ENCODE results near the gene WDR4. TPM values are rescaled to one million over a fixed set of nuclear protein-coding genes. Genes with fewer than 3 reads are reported as not detected.

The WDR4 gene
- 8.6 and 11.3 TPM in 2 replicates for total RNA-seq (2012; rRNA removed)
- polyA plus RNA-seq (2012; rRNA removed): 20.2 and 20.8 TPM in 2 replicates
- polyA plus RNA-seq (2012; cell fraction: cytosol; rRNA removed): 15.7 and 21.6 TPM in 2 replicates
- polyA plus RNA-seq (2012; cell fraction: nucleus; rRNA removed; ENCODE audit: low replicate concordance): 19.5 and 32.3 TPM in 2 replicates
- percentile 74 among the genes with signal in this experiment for Bru-seq, nascent RNA
- percentile 80 among the genes with signal in this experiment for BruChase-seq, experiment 1, labeled RNA remaining after a 6-hour chase
- percentile 79 among the genes with signal in this experiment for BruChase-seq, experiment 2, labeled RNA remaining after a 2-hour chase
- long read RNA-seq, transcript WDR4-202 (11 exons, 2,122 nt): minor isoform, 5 of 35 reads
- long read RNA-seq, transcript WDR4-201 (12 exons, 1,471 nt): major isoform, 7 of 35 reads
- long read RNA-seq, partial matches to known transcripts: 11 of 35 reads
- long read RNA-seq, other reads (novel, unspliced or antisense): 12 of 35 reads

DNA sequence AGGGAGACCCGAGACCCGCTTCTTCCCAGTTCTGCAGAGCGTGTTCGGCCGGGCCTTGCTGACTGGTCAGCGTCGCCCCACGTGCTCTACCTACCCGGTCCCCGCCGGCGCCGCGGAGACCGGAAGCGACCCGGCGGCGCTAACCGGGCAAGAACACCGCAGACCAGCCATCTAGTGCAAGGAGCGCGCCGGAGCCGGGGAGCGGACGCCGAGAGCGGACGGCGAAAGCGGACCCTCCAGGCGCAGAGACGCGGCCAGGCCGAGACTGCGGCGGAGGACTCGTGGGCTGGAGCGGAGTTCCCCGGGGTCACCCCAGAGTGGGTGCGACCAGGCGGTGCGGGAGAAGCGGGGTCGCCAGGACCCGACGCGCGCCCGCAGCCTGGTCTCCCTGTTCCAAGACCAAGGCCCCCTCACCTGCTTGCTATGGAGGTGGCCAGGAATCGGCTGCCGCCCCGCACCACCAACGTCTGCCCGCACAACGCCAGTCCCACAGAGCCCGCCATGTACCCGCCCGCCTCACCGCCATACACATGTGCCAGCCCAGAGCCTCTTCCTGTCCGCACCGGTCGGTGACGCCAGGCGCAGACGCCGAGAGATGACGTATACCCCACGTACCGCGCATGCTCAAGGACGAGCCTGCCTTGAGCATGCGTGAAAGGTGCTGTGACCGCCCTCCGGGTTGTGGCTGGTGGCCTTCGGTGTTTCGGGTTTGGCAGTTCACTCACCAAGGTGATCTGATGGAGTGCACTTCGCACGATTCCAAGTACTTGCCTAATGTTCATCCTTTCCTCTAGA lies at the start of gene WDR4:
Gene WDR4, minus strand, starts transcription at position 547 of the 795 bp plus-strand sequence. Its CDS starts 44 bp downstream, at position 503.
- Histone ChIP-seq H3K56ac (ENCODE audit: extremely low read depth, insufficient read depth, low read length) (peak within 1 kb of the TSS; percentile 83), H2BK5ac (ENCODE audit: low read depth, low read length, poor library complexity, severe bottlenecking) (peak within 1 kb of the TSS; percentile 83), H3K79me1 (ENCODE audit: low read depth in 1 of 2, low read length in 2 of 2) (peaks cover 21 to 26% of the 10 kb centered on the region in 2 experiments), H2AK9ac (replicated peaks; ENCODE audit: low read depth, low read length, poor library complexity) (peak within 1 kb of the TSS; percentile 90), H3K27ac (ENCODE audit: insufficient read depth, low read length) (peak within 1 kb of the TSS; percentile 73), H2BK15ac (ENCODE audit: low read depth, low read length) (no peak within 1 kb of the TSS), H4K20me1 (ENCODE audit: insufficient read depth, low read length) (no peaks in the 10 kb centered on the region), H3K4me1 (ENCODE audit: control insufficient read depth, insufficient read depth, low read length) (no peaks in the 10 kb centered on the region), H3K18ac (ENCODE audit: low read depth, low read length) (peak within 1 kb of the TSS; percentile 43; the same call in 1 of the 2 replicates), H4K5ac (ENCODE audit: low read depth, low read length) (peak within 1 kb of the TSS; percentile 92), H3K14ac (replicated peaks; ENCODE audit: low read depth, low read length) (peak within 1 kb of the TSS; percentile 96), H2BK120ac (ENCODE audit: low read depth, low read length) (peak within 1 kb of the TSS; percentile 9; the same call in 1 of the 2 replicates), H3K36me3 (ENCODE audit: control insufficient read depth, insufficient read depth, low read length) (peaks cover 2% of the 10 kb centered on the region), H3K4me3 (ENCODE audit: insufficient read depth, low read depth, low read length) (peak within 1 kb of the TSS; percentile 67), H2AK5ac (ENCODE audit: low read depth, low read length) (peak within 1 kb of the TSS; percentile 53), H3K9ac (ENCODE audit: low read depth, low read length) (peak within 1 kb of the TSS; percentile 85), H3K23ac (ENCODE audit: low read depth, low read length) (peak within 1 kb of the TSS; percentile 90), H4K8ac (ENCODE audit: low read depth in 2 of 2, low read length in 2 of 2) (peak within 1 kb of the TSS; percentile 55 to 100), H3K4me2 (ENCODE audit: low read depth, low read length) (peak within 1 kb of the TSS; percentile 90), H3K27me3 (ENCODE audit: control insufficient read depth, insufficient read depth, low read length) (no peaks in the 10 kb centered on the region), H2AFZ (replicated peaks; ENCODE audit: low read length, poor library complexity) (peak within 1 kb of the TSS; percentile 99), H3K9me3 (ENCODE audit: control insufficient read depth, insufficient read depth, low read length) (no peaks in the 10 kb centered on the region), H2BK20ac (ENCODE audit: low read depth, low read length) (no peak within 1 kb of the TSS), H3K4ac (ENCODE audit: low read depth, low read length) (peak within 1 kb of the TSS; percentile 80), H3K9me1 (ENCODE audit: insufficient read depth, low read length) (no peaks in the 10 kb centered on the region), H4K91ac (ENCODE audit: insufficient read depth, low read depth, low read length) (peak within 1 kb of the TSS; percentile 88)
- ChIA-PET POLR2A (ENCODE audit: unreplicated experiment) (no interaction called here), CTCF (no interaction called here)
- no TSS peak for BruUV-seq (replicated peaks)
- intact Hi-C loops (cut with micrococcal nuclease): no loop called here
- in situ Hi-C loops (cut with MboI; ENCODE audit: low sequenced_read_pairs): no loop called here
- dilution Hi-C loops (cut with HindIII; ENCODE audit: low sequenced_read_pairs, unreplicated experiment): no loop called here
- WGBS, 2 experiments (ENCODE audit: extremely low coverage in 2 of 2, insufficient read length in 1 of 2): 0% methylated on average over 68 of the region's 80 CpGs; no CpG with 5 or more reads in 1 of the 2 experiments
- DNase-seq: peak; percentile 97
- peak; percentile 91 for ATAC-seq (ENCODE audit: low read depth)
- TF ChIP-seq RAD21 (IDR thresholded peaks at IDR 0.05; ENCODE audit: low read length): no peak
- peak; percentile 83 for TF ChIP-seq POLR2A (IDR thresholded peaks at IDR 0.05; ENCODE audit: low read depth, low read length)
- TF ChIP-seq, protein P1, sequence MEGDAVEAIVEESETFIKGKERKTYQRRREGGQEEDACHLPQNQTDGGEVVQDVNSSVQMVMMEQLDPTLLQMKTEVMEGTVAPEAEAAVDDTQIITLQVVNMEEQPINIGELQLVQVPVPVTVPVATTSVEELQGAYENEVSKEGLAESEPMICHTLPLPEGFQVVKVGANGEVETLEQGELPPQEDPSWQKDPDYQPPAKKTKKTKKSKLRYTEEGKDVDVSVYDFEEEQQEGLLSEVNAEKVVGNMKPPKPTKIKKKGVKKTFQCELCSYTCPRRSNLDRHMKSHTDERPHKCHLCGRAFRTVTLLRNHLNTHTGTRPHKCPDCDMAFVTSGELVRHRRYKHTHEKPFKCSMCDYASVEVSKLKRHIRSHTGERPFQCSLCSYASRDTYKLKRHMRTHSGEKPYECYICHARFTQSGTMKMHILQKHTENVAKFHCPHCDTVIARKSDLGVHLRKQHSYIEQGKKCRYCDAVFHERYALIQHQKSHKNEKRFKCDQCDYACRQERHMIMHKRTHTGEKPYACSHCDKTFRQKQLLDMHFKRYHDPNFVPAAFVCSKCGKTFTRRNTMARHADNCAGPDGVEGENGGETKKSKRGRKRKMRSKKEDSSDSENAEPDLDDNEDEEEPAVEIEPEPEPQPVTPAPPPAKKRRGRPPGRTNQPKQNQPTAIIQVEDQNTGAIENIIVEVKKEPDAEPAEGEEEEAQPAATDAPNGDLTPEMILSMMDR (conservative IDR thresholded peaks at IDR 0.05; ENCODE audit: low read depth, low read length): no peak
- peak; percentile 100 for TF ChIP-seq MXI1 (IDR thresholded peaks at IDR 0.05; ENCODE audit: borderline replicate concordance, low read depth, low read length)
- no peak for TF ChIP-seq RCOR1 (IDR thresholded peaks at IDR 0.05; ENCODE audit: insufficient replicate concordance, low read length)
- TF ChIP-seq CEBPB (IDR thresholded peaks at IDR 0.05; ENCODE audit: low read depth, low read length): no peak
- TF ChIP-seq USF2 (IDR thresholded peaks at IDR 0.05; ENCODE audit: low read depth, low read length): peak; percentile 96
- no peak for TF ChIP-seq FOS (IDR thresholded peaks at IDR 0.05; ENCODE audit: low read depth, low read length)
- TF ChIP-seq, protein P2, sequence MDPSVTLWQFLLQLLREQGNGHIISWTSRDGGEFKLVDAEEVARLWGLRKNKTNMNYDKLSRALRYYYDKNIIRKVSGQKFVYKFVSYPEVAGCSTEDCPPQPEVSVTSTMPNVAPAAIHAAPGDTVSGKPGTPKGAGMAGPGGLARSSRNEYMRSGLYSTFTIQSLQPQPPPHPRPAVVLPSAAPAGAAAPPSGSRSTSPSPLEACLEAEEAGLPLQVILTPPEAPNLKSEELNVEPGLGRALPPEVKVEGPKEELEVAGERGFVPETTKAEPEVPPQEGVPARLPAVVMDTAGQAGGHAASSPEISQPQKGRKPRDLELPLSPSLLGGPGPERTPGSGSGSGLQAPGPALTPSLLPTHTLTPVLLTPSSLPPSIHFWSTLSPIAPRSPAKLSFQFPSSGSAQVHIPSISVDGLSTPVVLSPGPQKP (IDR thresholded peaks at IDR 0.05; ENCODE audit: borderline replicate concordance, low read depth, low read length): no peak
- TF ChIP-seq SMC3 (IDR thresholded peaks at IDR 0.05; ENCODE audit: low read depth, low read length): no peak
- TF ChIP-seq CHD1 (IDR thresholded peaks at IDR 0.05; ENCODE audit: low read depth, low read length): no peak
- TF ChIP-seq RFX5 (IDR thresholded peaks at IDR 0.05; ENCODE audit: low read depth, low read length): no peak
